Measurements from ENCODE around the gene HEATR5B.
"Not testable (repeated sequence)": the region's sequence is repeated elsewhere in the genome, so short reads cannot be mapped to it uniquely, and the experiment has no call there.

DNA sequence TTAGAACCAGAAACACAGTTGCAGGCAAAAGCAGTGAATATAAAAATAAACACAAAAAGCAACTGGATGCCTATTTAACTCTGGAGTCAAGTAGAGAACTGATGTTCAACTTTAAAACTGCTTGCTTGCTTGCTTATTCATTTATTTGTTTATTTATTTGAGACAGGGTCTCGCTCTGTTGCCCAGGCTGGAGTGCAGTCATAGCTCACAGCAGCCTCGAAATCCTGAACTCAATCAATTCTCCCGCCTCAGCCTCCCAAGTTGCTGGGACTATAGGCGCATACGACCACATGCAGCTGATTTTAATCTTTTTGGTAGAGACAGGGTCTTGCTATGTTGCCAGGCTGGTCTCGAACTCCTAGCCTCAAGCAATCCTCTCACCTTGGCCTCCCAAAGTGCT, 152.5 kb downstream of the HEATR5B start:
- not testable (repeated sequence) for TF ChIP-seq CTCF (IDR thresholded peaks at IDR 0.05; ENCODE audit: insufficient read depth, low read depth, low read length); EZH2 (IDR thresholded peaks at IDR 0.05; ENCODE audit: insufficient read depth, low read length)

All from astrocyte (in vitro differentiated cells and primary cell).